Right atrium auricular region (tissue), 2 donors: ENCODE data around the gene CALM3. TPM values are rescaled to one million over a fixed set of nuclear protein-coding genes. Genes with fewer than 3 reads are reported as not detected.
A peak's percentile ranks its signal among the peaks of the same experiment; 100 is the strongest.

ENCODE experiments used
- DNase-seq: peaks from one replicate; pipeline ENCODE4 v3.0.0-alpha.2; 2019; ENCODE audit warnings: low spot score
- H3K27ac ChIP-seq, 2 donors: fragments of 200-600 bp; sonication (generic); 1 replicate in 1 of 2; 2 replicates in 1 of 2; pipeline ENCODE4 v1.5.1; 2016 to 2019
- H3K27me3 ChIP-seq, 2 donors: fragments of 200-600 bp; sonication (generic); one replicate each; pipeline versions ENCODE4 v1.5.1 to v1.6.0; 2017 to 2019
- H3K36me3 ChIP-seq: fragments of 200-600 bp; sonication (generic); one replicate; pipeline ENCODE4 v1.5.1; 2016
- H3K4me1 ChIP-seq, 2 donors: fragments of 200-600 bp; sonication (generic); one replicate each; pipeline versions ENCODE4 v1.5.1 to v1.6.0; 2017 to 2019
- H3K4me3 ChIP-seq, 2 donors: fragments of 200-600 bp; sonication (generic); 1 replicate in 1 of 2; 2 replicates in 1 of 2; pipeline ENCODE4 v1.5.1; 2017 to 2019; ENCODE audit warnings: mild to moderate bottlenecking in 1 of 2, moderate library complexity in 1 of 2
- H3K9me3 ChIP-seq, 2 donors: fragments of 200-600 bp; sonication (generic); one replicate each; pipeline ENCODE4 v1.5.1; 2019
- CTCF ChIP-seq, 2 donors: fragments of 200-600 bp; sonication (generic); IDR thresholded peaks; one replicate each; pipeline ENCODE4 v1.5.1; 2019; ENCODE audit warnings: antibody characterized with exemption in 2 of 2
- total RNA-seq, 2 donors: library from RNA; depleted of rRNA; stranded (reverse); fragments of >200 nt; gene quantifications; one replicate each; pipeline ENCODE4 v1.1.0, GENCODE V29; 2016

The CALM3 gene
- total RNA-seq, 2 donors from 2014 or later = 210 to 296 TPM

DNA sequence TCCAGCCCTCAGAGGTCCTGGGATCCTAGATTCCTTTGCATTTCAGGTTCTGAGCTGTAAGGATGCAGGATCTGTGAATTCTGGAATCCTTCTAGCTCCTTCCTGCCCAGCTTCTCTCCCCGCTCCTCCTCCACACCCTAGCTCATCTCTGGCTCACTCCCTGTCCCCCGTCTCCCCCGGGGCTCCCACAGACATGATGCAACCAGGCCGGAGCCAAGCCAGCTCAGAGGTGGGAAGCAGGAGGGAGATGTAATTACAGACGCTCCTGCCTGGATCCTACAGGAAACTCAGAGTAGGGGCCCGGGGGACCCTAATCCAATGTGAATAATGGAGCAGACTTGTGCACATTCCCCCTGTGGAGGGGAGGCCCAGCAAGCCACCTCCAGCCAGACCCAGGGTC is 30.4 kb downstream of the CALM3 start:
- Histone ChIP-seq H3K27me3 (no peaks in the 10 kb centered on the region), H3K36me3 (no peaks in the 10 kb centered on the region), H3K27ac (no peak overlapping the region), H3K4me3 (no peak overlapping the region), H3K9me3 (no peaks in the 10 kb centered on the region), H3K4me1 (peaks cover 0 to 54% of the 10 kb centered on the region in 2 donors)
- no peak for DNase-seq
- TF ChIP-seq CTCF (IDR thresholded peaks at IDR 0.05) = no peak

GRCh38 chr19:46633130-46633529 is 32.0 kb downstream of the CALM3 start:
- Histone ChIP-seq H3K27ac (no peak overlapping the region), H3K36me3 (no peaks in the 10 kb centered on the region), H3K9me3 (no peaks in the 10 kb centered on the region), H3K4me1 (peaks cover 0 to 52% of the 10 kb centered on the region in 2 donors), H3K4me3 (no peak overlapping the region), H3K27me3 (no peaks in the 10 kb centered on the region)
- no peak for DNase-seq
- no peak for TF ChIP-seq CTCF (IDR thresholded peaks at IDR 0.05)

- TF ChIP-seq CTCF (IDR thresholded peaks at IDR 0.05) = no peak
- peaks cover 0 to 59% of the 10 kb centered on the region in 2 donors for H3K4me1 ChIP-seq
- H3K27me3 ChIP-seq = no peaks in the 10 kb centered on the region
- no peaks in the 10 kb centered on the region for H3K36me3 ChIP-seq
- H3K9me3 ChIP-seq = no peaks in the 10 kb centered on the region
- H3K4me3 ChIP-seq = peak overlapping the region; percentile 23 to 48
- peak; percentile 72 for DNase-seq
- H3K27ac ChIP-seq = peak overlapping the region in 1 of 2 donors; percentile 16
These were observed 33.0 kb downstream of the CALM3 start for GRCh38 chr19:46634045-46634655.

- H3K27ac ChIP-seq = peak overlapping the region in 1 of 2 donors; percentile 16
- DNase-seq = no peak
- no peaks in the 10 kb centered on the region for H3K36me3 ChIP-seq
- no peak for TF ChIP-seq CTCF (IDR thresholded peaks at IDR 0.05)
- peaks cover 0 to 59% of the 10 kb centered on the region in 2 donors for H3K4me1 ChIP-seq
- H3K4me3 ChIP-seq = peak overlapping the region; percentile 13 to 48
- no peaks in the 10 kb centered on the region for H3K9me3 ChIP-seq
- H3K27me3 ChIP-seq = no peaks in the 10 kb centered on the region
These were observed 33.6 kb downstream of the CALM3 start for GRCh38 chr19:46634656-46635218.

GRCh38 chr19:46635920-46636761 is 35.0 kb downstream of the CALM3 start, which contains the start of gene GNG8:
Gene GNG8 (minus strand): TSS chr19:46636202. CDS start chr19:46634682, 1,520 bp downstream.
- no peak for TF ChIP-seq CTCF (IDR thresholded peaks at IDR 0.05)
- Histone ChIP-seq H3K27ac (peak within 1 kb of the TSS; percentile 62 to 64), H3K4me3 (no peak within 1 kb of the TSS), H3K9me3 (no peaks in the 10 kb centered on the region), H3K36me3 (no peaks in the 10 kb centered on the region), H3K4me1 (peaks cover 0 to 51% of the 10 kb centered on the region in 2 donors), H3K27me3 (no peaks in the 10 kb centered on the region)
- no peak for DNase-seq
